Brain microvascular endothelial cell (primary cell): ENCODE results near the gene RPL7L1.
"Not testable (repeated sequence)": the region's sequence is repeated elsewhere in the genome, so short reads cannot be mapped to it uniquely, and the experiment has no call there.

ENCODE experiments used
- DNase-seq: peaks from one replicate; pipeline ENCODE4 v3.0.0-alpha.2; 2020
- H3K27ac ChIP-seq: fragments of 250-450 bp; sonication (Bioruptor Pico); 2 replicates; pipeline ENCODE4 v1.5.1; 2020; ENCODE audit warnings: mild to moderate bottlenecking, moderate library complexity
- H3K27me3 ChIP-seq: fragments of 250-450 bp; sonication (Bioruptor Pico); replicated peaks from 2 replicates; pipeline ENCODE4 v1.5.1; 2020; ENCODE audit warnings: mild to moderate bottlenecking
- H3K36me3 ChIP-seq: fragments of 250-450 bp; sonication (Bioruptor Pico); replicated peaks from 2 replicates; pipeline ENCODE4 v1.5.1; 2020; ENCODE audit warnings: mild to moderate bottlenecking
- H3K4me3 ChIP-seq: 2 replicates; pipeline ENCODE4 v1.5.1; 2011; ENCODE audit warnings: low read depth, mild to moderate bottlenecking, control low read depth, low read length, moderate library complexity
- in situ Hi-C: cut with HindIII; loops from 2 replicates; pipeline ENCODE4 v1.10.0; 2017; ENCODE audit warnings: low sequenced_read_pairs, low pct_ligation_motif_present
- TF ChIP-seq, protein P1 (sequence below): IDR thresholded peaks from 2 replicates; pipeline ENCODE4 v1.5.1; 2011; ENCODE audit warnings: low read depth, mild to moderate bottlenecking, moderate library complexity, low read length, control low read depth, inconsistent platforms; ENCODE audit errors: missing control alignments

RPL7L1 gene

DNA sequence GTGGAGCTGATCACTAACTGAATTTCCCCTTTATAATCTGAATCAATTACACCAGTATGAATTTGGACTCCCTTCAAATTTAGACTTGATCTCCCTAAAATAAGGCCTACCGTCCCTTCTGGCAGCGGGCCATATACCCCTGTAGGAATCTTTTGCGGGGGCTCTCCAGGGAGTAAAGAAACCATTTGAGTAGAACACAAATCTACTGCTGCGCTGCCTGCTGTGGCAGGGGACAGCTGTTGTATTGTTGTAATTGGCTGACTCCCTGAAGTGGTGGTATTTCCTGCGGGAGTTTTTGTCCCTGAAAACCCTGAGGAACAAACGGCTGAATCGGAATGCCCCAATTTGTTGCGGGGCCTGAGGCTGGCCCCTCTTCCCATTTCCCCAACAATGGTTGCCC lies 20.5 kb downstream of the RPL7L1 start:
- TF ChIP-seq, protein P1, sequence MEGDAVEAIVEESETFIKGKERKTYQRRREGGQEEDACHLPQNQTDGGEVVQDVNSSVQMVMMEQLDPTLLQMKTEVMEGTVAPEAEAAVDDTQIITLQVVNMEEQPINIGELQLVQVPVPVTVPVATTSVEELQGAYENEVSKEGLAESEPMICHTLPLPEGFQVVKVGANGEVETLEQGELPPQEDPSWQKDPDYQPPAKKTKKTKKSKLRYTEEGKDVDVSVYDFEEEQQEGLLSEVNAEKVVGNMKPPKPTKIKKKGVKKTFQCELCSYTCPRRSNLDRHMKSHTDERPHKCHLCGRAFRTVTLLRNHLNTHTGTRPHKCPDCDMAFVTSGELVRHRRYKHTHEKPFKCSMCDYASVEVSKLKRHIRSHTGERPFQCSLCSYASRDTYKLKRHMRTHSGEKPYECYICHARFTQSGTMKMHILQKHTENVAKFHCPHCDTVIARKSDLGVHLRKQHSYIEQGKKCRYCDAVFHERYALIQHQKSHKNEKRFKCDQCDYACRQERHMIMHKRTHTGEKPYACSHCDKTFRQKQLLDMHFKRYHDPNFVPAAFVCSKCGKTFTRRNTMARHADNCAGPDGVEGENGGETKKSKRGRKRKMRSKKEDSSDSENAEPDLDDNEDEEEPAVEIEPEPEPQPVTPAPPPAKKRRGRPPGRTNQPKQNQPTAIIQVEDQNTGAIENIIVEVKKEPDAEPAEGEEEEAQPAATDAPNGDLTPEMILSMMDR, result no peak
- in situ Hi-C loops, result no loop called here
- H3K27ac ChIP-seq, result no peak overlapping the region
- DNase-seq, result no peak
- H3K4me3 ChIP-seq, result no peak overlapping the region
- no peaks in the 10 kb centered on the region for H3K27me3 ChIP-seq
- no peaks in the 10 kb centered on the region for H3K36me3 ChIP-seq

DNA sequence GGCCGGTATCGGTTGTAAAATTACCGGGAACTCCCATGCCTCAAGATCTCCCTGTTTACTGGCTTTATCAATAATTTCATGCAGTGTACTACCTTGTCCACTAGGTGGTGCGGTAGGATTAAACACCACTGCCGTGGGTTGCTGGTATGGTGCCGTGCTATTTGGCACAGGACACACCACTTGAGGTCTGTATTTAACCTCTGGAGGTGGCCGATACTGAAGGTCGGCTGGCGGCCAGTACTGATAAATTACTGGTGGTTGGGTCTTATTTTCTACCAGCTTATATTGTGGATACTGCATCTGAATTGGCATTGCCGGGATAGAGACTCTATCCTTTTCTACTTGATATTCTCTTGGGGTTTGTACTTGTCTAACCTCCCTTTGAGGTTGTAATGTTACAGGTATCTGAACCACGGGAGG lies 22.1 kb downstream of the RPL7L1 start:
- H3K36me3 ChIP-seq, result no peaks in the 10 kb centered on the region
- DNase-seq, result peak; percentile 78
- TF ChIP-seq, protein P1, result peak; percentile 80
- no peaks in the 10 kb centered on the region for H3K27me3 ChIP-seq
- H3K27ac ChIP-seq, result no peak overlapping the region
- H3K4me3 ChIP-seq, result no peak overlapping the region
- in situ Hi-C loops, result no loop called here

DNA sequence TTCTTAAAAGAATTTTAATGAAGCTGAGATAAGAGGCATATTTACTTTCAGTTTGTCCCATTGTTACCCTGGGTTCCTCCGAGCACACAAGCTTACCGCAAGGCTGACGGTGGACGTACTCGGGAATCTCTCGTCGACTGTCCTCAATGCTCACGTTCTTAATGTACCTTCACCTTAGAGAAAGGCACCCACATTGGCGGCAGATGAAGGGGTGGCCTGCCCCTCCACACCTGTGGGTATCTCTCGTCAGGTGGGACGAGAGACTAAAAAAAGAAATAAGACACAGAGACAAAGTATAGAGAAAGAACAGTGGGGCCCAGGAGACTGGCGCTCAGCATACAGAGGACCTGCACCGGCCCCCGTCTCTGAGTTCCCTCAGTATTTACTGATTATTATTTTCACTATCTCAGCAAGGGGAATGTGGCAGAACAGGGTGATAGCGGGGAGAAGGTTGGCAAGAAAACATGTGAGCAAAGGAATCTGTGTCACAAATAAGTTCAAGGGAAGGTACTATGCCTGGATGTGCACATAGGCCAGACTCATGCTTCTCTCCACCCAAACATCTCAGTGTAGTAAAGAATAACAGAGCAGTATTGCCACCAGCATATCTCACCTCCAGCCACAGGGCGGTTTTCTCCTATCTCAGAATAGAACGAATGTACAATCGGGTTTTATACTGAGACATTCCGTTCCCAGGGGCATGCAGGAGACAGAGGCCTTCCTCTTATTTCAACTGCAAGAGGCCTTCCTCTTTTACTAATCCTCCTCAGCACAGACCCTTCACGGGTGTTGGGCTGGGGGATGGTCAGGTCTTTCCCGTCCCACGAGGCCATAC lies 23.2 kb downstream of the RPL7L1 start:
- in situ Hi-C loops, H3K36me3 ChIP-seq, H3K27ac ChIP-seq, H3K4me3 ChIP-seq, DNase-seq, H3K27me3 ChIP-seq: not testable (repeated sequence)

DNA sequence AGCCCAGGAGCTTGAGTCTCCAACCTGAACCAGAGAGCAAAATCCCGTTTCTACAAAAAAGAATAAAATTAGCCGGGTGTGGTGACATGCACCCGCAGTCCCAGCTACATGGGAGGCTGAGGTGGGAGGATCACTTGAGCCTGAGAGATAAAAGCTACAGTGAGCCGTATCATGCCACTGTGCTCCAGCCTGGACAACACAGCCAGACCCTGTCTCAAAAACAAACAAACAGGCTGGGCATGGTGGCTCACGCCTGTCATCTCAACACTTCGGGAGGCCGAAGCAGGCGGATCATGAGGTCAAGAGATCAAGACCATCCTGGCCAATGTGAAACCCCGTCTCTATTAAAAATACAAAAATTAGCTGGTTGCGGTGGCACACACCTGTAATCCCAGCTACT lies 25.1 kb downstream of the RPL7L1 start:
- in situ Hi-C loops, result no loop called here
- DNase-seq, result no peak
- H3K4me3 ChIP-seq, result no peak overlapping the region
- no peaks in the 10 kb centered on the region for H3K36me3 ChIP-seq
- TF ChIP-seq, protein P1, result no peak
- H3K27ac ChIP-seq, result no peak overlapping the region
- H3K27me3 ChIP-seq, result no peaks in the 10 kb centered on the region

DNA sequence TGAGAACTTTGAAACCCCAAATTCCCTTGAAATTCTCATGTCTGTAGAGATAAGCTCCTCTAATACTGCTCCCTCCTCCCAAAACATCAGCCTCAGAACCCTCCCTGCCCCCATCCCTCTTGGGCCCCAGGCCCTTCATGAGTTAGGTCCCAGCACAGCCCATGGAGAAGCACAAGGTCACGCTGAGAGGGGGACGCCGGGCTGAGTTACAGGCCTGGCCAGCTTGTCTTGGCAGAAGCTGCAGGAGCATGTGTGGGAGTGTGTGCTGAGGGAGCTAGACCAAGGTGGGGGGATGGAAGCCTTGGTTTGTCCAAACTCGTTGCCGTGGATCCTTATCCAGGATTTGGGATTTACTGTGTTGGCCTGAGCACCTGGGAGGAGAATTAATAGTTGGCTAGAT lies 27.9 kb downstream of the RPL7L1 start:
- Histone ChIP-seq H3K27me3 (no peaks in the 10 kb centered on the region), H3K36me3 (no peaks in the 10 kb centered on the region), H3K4me3 (no peak overlapping the region), H3K27ac (no peak overlapping the region)
- TF ChIP-seq, protein P1, result no peak
- DNase-seq, result no peak
- in situ Hi-C loops, result no loop called here

DNA sequence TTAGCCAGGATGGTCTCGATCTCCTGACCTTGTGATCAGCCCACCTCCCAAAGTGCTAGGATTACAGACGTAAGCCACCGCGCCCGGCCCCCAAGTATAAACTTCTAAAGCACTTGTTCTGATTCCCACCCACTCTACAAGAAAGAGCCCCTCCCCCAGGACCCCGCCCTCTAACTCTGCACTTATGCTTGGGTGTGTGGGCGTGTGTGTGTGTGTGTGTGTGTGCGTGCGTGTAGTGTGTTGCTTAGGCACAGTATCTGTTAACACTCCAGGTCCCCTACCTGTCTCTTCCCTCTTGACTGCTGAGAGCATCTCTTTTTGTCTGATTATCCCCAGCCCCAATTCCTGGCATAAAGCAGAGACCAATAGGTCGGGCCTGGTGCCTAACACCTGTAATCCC lies 30.4 kb downstream of the RPL7L1 start:
- TF ChIP-seq, protein P1, result no peak
- Histone ChIP-seq H3K27ac (no peak overlapping the region), H3K27me3 (no peaks in the 10 kb centered on the region), H3K4me3 (no peak overlapping the region), H3K36me3 (no peaks in the 10 kb centered on the region)
- no peak for DNase-seq
- in situ Hi-C loops, result no loop called here
